MM.1S (cell line): Measurements from ENCODE around the gene COLGALT1.

Experiments used
- EZH2 ChIP-seq: fragments of 300-600 bp; sonication (generic); optimal IDR thresholded peaks from 2 replicates; pipeline ENCODE3; 2017; ENCODE audit warnings: low read depth, mild to moderate bottlenecking, antibody characterized with exemption, low read length, mixed read lengths
- EZH2phosphoT487 ChIP-seq: fragments of 300-600 bp; sonication (generic); IDR thresholded peaks from 2 replicates; pipeline ENCODE4 v1.6.1; 2018; ENCODE audit warnings: antibody characterized with exemption, low read length
- TF ChIP-seq, protein P1 (sequence below): fragments of 300-600 bp; sonication (generic); IDR thresholded peaks from 2 replicates; pipeline ENCODE4 v1.5.1; 2016; ENCODE audit warnings: antibody characterized with exemption, low read length, mixed read lengths

- TF ChIP-seq EZH2 (no peak), EZH2phosphoT487 (no peak)
- TF ChIP-seq, protein P1, sequence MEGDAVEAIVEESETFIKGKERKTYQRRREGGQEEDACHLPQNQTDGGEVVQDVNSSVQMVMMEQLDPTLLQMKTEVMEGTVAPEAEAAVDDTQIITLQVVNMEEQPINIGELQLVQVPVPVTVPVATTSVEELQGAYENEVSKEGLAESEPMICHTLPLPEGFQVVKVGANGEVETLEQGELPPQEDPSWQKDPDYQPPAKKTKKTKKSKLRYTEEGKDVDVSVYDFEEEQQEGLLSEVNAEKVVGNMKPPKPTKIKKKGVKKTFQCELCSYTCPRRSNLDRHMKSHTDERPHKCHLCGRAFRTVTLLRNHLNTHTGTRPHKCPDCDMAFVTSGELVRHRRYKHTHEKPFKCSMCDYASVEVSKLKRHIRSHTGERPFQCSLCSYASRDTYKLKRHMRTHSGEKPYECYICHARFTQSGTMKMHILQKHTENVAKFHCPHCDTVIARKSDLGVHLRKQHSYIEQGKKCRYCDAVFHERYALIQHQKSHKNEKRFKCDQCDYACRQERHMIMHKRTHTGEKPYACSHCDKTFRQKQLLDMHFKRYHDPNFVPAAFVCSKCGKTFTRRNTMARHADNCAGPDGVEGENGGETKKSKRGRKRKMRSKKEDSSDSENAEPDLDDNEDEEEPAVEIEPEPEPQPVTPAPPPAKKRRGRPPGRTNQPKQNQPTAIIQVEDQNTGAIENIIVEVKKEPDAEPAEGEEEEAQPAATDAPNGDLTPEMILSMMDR = no peak
Measured at GRCh38 chr19:17629760-17630159, 74.3 kb downstream of the COLGALT1 start.
